T-helper 9 cell (primary cell): ENCODE measurements around the gene ZNF598.
"Not testable (repeated sequence)": the region's sequence is repeated elsewhere in the genome, so short reads cannot be mapped to it uniquely, and the experiment has no call there.

Experiments used
- DNase-seq: peaks from one replicate; pipeline ENCODE4 v3.0.0-alpha.2; 2020

ZNF598 gene

DNA sequence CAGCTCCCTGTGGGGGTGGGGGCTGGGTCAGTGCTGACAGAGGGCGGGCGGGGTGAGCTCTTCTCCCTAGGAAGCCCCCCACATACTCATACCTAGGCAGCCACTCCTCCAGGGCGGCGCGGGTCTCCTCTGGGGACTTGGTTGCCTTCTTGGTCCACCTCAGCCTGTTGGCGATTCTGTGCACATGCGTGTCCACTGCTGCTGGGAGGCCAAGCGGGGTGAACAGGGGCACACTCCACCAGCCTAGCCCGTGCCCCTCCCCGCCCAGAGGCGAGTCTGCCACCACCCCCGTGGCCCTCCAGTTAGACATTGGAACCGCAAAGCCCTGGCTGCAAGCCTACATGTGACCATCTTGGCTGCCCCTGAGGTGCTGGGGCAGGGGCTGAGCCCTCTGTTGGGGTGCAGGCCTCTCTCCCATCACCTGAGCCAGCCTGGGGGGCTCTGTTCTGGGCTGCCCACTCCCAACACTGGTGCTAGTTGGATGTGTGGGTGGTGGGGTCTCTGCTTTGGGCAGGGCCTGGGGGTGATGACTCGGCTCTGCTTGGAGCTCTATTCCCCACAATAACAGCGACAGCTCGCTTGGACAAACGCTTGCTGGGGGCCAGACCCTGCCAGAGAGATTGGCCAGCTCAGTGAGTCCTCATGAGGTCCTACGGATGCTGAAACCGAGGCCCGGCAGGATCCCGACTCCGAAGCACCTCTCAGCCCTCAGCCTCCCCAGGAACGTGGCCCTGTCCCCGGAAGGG, 30.6 kb upstream of the ZNF598 start:
- DNase-seq = no peak

- DNase-seq = no peak
Observed at GRCh38 chr16:2039274-2040031, 29.8 kb upstream of the ZNF598 start.

GRCh38 chr16:2038382-2039231, 29.0 kb upstream of the ZNF598 start:
- no peak for DNase-seq

DNA sequence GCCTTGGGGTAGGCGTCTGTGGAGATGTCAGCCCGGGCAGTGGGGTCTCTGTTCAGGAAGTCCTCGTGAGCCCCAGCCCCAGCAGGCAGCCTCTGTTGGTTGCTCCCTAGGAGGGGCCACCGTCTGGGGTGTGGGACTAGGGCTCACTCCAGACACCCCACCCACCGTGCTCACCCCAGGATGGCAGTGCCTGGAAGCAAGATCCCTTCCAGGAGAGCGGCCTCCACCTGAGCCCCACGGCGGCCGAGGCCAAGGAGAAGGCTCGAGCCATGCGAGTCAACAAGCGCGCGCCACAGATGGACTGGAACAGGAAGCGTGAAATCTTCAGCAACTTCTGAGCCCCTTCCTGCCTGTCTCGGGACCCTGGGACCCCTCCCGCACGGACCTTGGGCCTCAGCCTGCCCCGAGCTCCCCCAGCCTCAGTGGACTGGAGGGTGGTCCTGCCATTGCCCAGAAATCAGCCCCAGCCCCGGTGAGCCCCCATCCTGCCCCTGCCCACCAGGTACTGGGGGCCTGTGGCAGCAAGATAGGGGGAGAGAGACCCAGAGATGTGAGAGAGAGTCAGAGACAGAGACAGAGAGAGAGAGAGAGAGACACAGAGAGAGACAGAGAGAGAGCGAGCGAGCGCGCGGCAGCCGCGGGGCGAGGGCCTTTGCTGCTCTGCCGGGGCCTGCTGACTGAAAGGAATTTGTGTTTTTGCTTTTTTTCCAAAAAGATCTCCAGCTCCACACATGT, 28.2 kb upstream of the ZNF598 start:
- no peak for DNase-seq

DNA sequence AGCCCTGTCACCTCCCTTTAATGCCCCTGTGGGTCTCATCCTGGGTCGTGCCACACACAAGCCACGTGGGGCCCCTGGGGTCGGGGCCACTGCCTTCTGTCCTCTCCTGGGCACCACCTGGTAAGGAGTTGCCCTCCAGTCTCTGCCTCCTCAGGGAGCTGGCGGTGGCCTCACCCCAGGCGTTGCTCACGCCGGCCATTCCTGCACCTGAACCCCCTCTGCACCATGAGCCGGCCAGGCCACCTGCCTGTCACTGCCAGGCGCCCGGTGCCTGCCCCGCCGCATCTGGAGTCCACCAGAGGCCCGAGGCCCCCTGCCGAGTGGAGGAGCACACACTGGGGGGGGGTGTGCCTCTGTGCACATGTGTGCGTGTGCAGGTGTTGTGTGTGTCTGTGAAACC, 27.5 kb upstream of the ZNF598 start:
- no peak for DNase-seq

DNA sequence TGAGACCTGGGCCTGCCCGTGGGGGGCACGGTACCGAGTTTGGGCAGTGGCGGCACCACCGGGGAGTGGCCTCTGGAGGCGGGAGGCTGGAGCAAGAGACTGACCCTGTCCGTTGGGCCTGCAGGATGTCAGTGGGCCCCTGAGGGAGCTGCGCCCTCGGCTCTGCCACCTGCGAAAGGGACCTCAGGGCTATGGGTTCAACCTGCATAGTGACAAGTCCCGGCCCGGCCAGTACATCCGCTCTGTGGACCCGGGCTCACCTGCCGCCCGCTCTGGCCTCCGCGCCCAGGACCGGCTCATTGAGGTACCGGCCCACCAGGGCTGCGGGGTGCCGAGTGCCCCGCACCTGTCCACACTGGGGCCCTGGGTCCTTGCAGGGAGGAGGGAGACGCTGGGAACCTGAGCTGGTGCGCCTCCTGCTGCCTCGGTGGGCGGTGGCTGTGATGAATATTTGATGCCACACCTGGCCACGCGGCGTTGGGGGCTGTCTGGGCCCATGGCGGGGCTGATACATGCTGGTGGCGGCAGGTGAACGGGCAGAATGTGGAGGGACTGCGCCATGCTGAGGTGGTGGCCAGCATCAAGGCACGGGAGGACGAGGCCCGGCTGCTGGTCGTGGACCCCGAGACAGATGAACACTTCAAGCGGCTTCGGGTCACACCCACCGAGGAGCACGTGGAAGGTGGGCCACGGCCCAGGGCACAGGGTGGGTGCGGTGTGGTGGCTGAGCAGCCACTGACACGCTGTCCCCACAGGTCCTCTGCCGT, 26.8 kb upstream of the ZNF598 start:
- DNase-seq = no peak

GRCh38 chr16:2035431-2036199, 26.0 kb upstream of the ZNF598 start:
- no peak for DNase-seq

DNA sequence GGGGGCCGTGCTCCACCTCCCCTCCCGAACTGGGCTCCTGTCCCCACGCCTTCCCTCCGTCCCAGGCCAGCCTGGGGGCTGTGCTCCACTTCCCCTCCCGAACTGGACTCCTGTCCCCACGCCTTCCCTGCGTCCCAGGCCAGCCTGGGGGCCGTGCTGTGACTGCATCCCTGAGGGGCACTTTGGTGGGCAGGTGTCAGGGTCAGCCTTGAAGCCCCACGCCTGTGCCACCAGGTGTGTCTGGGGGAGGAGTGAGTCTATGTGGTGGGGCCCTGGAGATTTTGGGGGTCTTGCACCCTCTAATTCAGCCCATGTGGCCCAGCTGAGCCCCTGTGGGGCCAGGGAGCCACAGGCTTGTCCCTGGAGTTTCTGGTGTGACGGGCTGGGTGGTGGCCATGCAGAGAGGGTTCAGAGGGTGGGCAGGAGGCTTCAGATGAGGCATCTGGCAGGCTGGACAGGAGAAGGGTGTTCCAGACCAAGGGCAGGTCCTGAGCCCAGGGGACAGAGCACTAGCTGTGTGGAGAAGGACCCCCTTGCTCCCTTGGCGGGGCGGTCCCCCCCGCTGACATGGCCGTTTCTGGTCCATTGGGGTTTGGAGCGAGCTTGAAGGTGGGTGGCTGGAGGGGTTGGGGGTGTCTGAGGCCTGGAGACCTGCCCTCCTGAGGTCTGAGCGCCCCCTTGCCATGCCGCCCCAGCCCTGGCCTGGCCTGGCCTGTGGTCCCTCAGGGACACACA, 25.2 kb upstream of the ZNF598 start:
- no peak for DNase-seq

- DNase-seq = not testable (repeated sequence)
Observed at GRCh38 chr16:2033909-2034695, 24.5 kb upstream of the ZNF598 start.

DNA sequence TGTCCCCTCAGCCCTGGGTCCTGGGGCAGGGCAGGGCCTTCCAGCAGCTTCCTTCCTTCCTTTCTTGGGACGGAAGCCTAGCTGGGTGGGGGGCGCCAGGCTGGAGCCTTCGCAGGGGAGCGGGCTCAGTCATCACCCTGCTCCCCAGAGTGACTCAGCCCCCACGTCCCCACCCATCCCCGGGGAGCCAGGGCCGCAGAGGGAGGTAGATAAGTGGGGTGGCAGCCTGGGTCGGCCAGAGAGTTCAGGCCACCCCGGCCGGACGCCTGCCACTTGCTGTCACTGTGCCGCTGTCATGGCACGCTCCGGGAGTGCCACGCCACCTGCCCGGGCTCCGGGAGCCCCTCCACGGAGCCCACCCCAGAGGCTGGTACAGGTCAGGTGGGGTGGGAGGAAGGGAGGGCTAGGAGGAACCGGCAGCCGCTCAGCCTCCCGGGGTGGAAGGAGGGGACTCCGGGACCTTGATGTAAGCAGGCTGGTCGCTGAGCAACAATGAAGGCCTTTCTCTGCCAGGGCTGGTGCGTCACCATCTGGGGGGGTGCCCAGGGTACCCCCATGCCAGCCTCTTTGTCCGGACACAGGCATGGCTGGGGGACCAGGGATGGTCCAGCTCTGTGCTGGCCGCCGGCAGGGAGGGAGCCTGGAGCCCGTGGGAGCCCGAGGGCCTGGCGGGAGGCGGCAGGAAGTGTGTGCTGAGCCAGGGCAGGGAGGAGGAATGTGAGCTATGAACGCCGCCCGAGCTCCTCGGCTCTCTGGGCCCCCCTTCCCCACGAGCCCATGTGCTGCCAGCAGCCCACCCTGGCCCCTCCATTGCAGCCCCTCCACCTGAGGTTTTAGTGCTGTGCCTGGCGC, 23.7 kb upstream of the ZNF598 start:
- DNase-seq = no peak

DNA sequence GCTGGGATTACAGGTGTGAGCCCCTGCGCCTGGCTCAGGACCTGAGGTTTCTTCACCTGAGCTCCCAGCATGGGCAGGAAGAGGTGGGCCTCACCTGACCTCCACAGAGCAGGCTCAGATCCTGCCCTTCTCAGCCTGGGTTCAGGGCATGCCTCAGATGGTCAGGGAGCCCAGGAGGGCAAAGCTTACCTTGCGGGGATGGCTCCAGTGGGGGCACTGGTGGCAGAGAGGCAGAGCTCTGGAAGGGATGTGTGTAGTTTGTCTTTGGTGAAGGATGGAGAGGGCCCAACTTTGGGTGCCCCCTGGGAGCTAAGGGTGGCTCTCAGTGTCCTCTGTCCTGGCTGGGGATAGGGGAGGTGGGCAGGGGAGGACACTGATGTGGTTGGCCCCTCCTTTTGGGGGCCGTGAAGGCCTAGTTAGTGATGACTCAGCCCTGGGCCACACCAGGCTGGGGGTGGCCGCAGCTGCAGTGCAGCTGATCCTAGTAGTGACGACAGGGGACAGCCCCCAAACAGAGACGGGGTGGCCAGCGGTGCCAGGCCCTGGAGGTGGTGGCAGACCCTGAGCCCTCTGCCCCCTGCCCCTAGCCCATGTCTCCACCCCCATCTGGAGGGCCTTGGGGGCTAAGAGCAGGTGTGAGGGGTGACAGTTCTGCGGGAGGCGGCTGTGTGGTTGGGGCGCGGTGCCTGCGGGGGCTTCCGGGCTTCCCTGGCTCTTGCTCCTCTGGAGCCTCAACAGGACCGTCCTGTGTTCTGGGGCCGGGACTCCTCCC, 22.9 kb upstream of the ZNF598 start:
- no peak for DNase-seq

GRCh38 chr16:2031081-2031577, 21.5 kb upstream of the ZNF598 start:
- DNase-seq = no peak

- no peak for DNase-seq
Observed at GRCh38 chr16:2030036-2030435, 20.4 kb upstream of the ZNF598 start.

- DNase-seq = no peak
Observed at GRCh38 chr16:2029350-2029749, 19.7 kb upstream of the ZNF598 start.

DNA sequence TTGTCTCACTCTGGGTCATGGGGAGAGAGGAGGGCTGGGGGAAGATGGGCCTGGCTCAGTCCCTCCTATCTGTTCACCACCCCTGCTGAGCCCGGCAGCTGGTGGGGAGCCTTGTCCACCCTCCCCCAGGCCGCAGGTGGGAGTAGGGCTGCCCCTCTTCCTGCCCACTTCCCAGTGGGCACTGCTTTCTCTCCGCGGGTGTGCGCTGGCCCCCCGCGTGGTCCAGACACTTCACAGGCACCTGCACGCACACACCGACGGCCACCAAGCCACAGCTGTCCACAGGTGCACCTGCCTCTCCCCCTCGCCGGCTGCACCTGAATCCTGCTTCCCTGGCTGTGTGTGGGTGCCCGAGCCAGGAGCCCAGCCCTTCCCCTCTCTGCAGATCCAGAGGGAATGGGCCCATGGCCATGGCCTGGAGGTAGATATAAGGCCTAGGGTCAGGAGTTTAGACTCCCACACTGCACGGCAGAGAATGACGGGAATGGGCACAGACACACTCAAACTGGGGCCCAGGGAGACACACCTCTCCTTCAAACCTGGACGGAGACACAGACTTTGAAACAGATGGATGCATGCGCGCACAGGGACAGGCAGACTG, 19.1 kb upstream of the ZNF598 start:
- no peak for DNase-seq

DNA sequence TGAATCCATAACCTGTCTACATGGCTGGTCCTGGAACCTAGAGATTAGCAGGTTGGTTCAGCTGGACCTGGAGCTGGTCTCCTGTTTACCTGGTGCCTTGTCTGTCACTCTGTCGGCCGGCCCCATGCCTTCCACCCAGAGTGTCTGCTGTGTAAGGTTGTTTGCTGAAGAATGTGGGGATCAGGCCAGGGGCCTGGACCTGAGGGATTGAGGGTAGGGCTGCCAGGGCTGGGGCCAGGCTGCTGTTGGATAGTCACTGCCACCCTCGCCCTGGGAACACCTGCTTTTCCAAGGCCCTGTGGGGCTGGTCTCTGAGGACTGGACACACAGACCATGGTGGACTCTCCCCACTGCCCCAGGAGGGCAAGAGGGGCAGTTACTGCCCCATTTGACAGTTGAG, 18.5 kb upstream of the ZNF598 start:
- no peak for DNase-seq
